Measurements from ENCODE around the gene BRS3.
"Not testable (repeated sequence)": the region's sequence is repeated elsewhere in the genome, so short reads cannot be mapped to it uniquely, and the experiment has no call there.

Gene BRS3

DNA sequence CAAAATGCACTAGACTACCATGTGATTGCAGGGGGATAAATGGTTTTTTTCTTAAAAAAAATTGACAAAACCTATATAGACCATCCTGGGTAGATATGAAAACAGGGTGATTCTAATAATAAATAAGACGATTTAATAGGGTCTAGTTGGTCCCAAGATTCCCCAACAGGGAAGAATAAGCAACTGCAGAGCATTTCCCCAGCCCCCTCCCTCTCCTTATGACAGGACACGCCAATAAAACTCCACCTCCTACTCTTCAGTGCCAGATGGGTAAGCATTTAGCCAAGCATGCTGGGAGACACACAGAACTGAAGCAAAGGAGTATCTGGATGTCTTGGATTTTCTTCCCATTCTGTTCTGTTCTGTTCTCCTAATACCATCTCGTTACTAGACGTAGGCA is at the start of gene BRS3:
BRS3 (plus strand) TSS at position 301 of the 400 bp plus-strand sequence. CDS start 168 bp downstream, outside the sequence.
- DNase-seq (ENCODE audit: low read depth in 2 of 2): no peak

DNA sequence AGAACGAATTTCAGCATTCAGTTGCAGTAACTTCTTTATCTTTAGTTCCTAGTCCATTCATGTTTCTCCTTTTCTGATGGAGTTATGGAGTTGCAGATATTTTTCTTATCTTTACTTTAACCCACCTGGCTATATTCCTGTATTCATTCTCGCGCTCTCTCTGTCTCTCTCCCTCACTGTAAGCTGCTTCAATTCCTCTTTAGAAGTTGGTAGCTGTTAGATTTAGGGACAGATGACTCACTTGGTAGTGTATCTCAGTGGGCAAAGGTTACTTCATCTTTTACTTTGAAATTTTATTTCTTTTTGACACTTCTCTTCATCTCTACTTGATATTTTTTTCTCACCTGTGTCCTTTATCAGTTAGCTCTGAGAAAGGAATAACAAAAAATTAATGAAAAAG is 49.6 kb upstream of the BRS3 start:
- DNase-seq (ENCODE audit: low read depth in 2 of 2): no peak

DNA sequence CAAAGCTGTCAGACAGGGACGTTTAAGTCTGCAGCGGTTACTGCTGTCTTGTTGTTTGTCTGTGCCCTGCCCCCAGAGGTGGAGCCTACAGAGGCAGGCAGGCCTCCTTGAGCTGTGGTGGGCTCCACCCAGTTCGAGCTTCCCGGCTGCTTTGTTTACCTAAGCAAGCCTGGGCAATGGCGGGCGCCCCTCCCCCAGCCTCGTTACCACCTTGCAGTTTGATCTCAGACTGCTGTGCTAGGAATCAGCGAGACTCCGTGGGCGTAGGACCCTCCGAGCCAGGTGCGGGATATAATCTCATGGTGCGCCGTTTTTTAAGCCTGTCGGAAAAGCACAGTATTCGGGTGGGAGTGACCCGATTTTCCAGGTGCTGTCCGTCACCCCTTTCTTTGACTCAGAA is 42.1 kb upstream of the BRS3 start:
- not testable (repeated sequence) for DNase-seq (ENCODE audit: low read depth in 2 of 2)

DNA sequence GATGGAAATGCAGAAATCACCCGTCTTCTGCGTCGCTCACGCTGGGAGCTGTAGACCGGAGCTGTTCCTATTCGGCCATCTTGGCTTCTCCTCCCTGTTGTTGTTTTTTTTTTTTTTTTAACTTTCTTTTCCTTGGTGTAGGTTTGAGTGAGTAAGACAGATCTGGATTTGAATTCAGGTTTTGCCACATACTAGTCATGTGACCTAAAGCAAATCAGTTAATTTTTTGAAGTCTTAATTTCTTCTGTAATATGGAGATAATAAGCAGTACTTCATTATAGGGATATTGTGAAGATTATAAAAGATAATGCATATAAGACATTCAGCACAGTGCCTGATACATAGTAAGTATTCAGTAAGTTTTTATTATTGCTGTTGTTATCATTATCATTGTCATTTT is 41.5 kb upstream of the BRS3 start:
- no peak for DNase-seq (ENCODE audit: low read depth in 2 of 2)

DNA sequence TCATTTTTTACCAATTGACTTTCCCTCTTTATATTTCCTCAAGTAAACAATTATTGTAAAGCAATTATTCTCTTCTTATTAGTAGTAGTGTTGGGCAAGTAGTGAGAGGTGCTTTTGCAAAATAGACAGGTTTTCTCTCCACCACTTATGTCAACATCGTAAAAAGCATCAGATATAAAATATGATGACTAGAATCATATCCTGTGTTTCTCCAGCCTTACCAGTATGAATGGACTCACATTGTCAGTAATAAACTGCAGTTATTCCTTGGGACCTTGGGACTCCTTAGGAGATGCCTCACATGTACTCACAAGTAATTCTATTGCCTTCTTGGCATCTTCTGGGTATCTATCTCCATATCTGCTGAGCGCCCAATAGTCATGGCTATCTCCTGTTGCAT is 40.4 kb upstream of the BRS3 start:
- DNase-seq (ENCODE audit: low read depth in 2 of 2): no peak

DNA sequence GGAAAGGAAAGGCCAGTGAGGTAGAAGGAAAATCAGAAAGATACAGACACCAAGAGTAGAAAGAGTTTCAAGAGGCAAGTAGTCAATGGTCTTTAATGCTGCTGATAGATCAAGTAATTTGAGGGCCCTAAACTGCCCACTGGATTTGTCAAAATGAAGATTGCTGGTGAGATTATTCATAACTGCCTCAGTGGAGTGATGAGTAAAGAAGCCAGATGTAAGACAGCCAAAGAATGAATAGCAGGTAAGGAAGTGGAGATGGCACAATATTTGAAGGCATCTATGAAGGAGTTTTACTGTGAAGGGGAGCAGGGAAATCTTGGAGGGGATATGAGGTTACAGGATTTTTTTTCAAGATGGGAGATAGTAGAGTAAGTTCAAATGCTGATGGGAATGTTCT is 39.8 kb upstream of the BRS3 start:
- no peak for DNase-seq (ENCODE audit: low read depth in 2 of 2)

DNA sequence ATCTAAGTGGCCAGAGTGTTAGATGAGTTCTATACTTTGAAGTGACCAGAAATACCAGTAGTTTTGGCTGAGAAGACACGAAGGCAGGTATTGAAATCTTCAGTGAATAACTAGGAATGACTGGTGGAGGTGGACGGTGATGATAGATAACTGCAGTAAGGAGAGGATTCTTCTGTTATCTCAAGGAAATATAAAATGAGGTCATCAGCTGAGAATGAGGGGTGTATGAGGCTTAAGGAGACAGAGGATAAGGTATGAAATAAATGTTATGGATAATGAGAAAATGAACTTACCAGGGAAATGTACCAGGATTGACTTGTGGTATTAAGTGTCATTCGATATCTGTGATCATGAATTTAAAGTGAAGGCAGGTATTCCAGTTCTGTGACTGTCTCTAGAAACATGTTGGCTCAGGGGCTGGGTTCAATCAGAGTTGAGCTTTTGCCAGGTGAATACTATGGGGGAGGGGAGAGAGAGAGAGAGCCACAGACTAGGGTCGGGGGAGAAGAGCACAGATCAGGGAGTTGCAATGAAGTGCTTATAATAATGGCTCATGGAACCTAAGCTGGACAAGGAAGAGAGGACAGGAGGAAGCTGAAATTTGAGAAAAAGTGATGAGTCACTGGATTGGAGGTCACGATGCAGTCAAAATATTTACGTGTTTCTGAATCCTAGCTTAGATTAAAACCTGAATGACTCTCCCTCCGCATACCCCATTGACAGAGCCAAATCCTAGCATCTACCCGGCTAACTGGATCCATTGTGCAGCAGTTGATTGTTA is 37.5 kb upstream of the BRS3 start:
- no peak for DNase-seq (ENCODE audit: low read depth in 2 of 2)

DNA sequence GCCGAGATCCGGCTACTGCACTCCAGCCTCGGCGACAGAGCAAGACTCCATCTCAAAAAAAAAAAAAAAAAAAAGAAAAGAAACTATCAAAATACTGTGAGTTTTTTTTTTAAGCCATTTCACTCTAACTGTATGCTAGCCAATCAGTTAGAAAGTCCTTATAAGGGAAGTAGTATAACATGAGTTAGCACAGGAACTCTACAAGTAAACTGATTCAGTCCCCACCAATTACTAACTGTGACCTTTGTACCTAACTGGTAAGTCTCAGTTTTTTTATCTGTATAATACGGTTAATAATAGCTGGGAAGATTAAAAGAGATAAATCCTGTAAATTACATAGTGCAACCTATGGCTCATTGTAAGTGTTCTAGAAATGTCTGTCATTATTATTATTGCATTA is 35.1 kb upstream of the BRS3 start:
- no peak for DNase-seq (ENCODE audit: low read depth in 2 of 2)

DNA sequence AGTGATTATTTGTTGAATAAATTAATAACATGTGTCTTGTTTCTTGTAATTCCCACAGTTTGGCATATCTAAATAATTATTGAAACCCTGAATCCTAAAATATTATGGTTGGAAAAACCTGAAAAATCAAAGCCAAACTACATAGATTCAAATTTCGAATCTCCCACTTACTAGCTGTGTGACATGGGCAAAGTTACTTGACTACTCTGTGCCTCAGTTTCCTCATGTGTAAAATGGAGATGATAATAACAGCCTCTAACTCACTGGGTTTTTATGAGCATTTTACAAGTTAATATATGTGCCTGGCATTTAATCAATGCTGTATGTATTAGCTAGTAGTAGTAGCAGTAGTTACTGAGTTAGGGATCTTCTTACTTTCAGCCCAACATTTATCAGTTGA is 34.6 kb upstream of the BRS3 start:
- no peak for DNase-seq (ENCODE audit: low read depth in 2 of 2)

DNA sequence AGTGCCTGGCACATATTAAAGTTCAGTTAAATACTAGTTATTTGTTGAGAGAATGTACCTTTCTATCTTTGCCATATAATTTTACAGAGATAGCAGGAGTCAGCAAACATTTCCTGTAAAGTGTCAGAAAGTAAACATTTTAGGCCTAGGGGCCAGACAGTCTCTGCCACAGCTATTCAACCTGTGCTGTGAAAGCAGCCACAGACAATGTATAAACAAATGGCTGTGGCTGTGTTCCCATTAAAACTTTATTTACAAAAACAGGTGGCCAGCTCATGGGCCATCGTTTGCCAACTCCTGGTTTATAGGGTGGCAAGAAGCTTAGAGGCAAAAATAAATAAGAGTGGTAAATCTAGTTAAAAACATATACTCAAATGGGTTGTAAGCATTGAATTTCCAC is 34.0 kb upstream of the BRS3 start:
- no peak for DNase-seq (ENCODE audit: low read depth in 2 of 2)

DNA sequence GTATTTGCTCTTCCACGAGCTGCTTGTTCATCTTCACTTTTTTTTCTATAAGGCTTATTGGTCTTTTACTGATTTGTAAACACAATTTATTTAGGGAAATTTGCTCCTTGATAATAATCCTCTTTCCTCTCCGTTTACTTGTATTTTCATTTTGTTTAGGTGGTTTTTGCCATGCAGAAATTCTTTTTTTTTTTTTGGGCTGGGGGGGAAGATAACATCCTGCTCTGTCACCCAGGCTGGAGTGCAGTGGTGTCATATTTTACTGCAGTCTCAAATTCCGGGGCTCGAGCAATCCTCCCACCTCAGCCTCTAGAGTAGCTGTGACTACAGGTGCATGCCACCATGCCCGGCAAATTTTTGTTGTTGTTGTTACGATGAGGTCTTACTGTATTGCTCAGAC is 31.6 kb upstream of the BRS3 start:
- no peak for DNase-seq (ENCODE audit: low read depth in 2 of 2)

DNA sequence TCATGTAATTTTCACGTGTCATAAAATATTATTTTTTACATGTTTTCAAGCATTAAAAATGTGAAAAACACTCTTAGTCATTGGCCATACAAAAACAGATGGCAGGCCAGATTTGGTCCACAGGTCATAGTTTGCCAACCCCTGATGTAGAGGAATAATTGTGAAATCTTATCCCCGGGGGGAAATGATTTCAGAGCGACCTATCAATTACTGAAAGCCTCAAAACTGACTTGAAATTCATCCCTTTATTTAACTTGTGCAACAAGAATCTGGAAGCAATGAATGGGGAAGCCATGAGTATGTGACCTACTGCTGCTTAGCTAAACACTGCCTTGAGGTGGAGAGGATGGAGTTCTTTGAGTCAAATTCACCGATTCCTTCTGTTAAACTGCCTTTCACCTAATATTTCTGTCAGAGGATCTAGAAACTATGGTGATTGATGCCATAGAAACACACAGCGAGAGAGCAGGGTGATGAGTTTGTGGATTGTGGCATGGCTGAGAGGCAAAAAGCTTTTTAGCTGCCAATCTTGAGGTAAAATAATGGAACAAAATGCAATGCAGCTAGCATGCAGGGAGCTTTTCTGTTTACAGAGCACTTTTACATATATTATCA is 30.3 kb upstream of the BRS3 start:
- no peak for DNase-seq (ENCODE audit: low read depth in 2 of 2)

DNA sequence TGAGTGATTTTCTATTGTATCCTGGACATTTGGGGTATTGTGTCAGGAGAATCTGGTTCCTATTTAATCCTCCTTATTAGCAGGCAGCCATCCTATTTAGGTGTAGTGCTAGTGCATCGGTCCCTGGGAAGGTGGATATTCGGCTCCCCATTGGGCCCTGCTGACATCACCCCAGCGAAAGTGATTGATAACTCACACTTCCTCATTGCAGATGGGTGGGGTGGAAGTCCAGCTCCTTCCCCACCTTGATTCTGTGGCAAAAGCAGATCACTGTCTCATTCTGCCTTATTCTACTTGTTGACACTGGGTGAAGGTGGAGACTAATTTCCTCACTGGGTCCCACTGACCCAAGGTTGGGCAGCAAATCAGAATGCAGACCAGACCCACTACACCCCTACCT is 23.2 kb upstream of the BRS3 start:
- no peak for DNase-seq (ENCODE audit: low read depth in 2 of 2)

DNA sequence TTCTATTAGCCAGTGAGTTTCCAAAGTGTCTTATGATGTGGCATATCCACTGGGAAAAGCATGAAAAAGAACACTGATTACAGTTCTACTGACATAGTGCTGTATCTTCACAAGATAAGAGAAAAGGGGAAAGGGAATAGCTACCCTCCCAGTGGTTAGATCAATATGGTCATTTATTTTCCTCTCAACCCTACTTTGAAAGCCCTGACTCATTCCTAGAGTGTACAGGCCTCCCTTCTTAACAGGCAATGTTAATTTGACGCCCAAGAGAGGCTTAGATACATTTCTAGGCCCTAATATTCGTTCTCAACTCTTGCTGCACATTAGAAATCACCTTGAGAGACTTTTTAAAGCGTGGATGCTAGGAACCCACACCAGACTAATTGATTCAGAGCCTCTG is 20.4 kb upstream of the BRS3 start:
- no peak for DNase-seq (ENCODE audit: low read depth in 2 of 2)

DNA sequence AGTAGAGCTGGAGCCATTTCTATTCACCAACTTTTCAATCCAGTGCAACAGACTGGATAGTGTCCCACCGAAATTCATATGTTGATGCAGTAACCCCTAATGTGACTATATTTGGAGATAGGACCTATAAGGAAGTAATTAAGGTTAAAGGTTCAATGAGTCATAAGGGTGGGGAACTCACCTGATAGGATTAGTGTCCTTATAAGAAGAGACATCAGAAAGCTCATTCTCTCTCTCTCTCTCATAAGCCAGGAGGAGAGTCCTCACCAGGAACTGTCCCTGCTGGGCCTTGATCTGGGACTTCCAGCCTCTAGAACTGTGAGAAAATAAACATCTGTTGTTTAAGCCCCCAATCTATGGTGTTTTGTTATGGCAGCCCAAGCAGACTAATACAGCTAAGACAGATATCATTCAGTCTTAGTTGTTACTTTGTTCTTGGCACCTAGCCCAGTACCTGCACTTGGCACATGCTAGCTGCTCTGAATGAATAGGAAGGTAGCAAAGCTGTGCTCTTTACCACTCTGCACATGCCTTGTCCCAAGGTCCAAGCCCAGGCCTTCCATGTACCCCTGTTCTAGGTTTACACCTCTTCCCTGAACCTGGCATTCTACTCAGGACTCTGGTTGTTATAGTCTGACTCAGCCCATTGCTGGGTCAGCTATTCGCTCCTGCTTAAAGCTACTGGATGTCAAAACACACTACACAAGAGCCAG is 19.2 kb upstream of the BRS3 start:
- DNase-seq (ENCODE audit: low read depth in 2 of 2): no peak

DNA sequence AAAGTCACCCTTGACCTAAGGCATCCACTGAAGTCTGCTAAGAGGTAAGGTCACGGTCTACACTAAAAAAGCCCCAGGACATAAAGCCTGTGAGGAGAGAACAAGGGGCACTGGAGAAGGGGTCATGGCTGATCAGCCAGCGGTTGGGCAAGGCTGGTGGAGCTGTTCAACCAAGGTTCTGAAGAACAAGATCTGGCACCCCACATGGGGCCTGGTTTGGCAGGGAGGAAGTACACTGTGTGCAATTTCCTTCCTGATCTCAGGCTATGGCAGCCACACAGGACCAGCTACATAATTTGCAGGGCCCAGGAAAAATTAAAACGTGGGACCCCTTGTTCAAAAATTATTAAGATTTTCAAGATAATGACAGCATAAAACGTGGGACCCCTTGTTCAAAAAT is 14.1 kb upstream of the BRS3 start:
- DNase-seq (ENCODE audit: low read depth in 2 of 2): no peak

DNA sequence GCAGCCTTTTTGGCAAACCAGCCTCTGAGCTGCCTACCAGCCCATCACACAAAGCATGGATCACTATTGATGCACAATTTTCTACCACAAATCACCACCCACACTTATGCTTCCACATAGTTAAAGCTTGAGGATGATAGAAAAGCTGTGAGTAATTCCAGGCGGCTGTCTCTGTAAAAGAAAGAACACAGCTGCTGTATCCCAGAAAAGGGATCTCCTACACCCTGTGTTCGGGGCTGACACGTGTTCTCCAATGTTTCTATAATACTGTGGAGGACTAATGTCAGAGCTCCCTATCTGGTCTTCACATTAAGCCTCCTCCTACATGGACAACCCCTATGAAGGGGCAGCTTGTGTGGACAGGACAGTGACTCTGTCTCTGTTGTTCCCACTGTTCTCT is 12.5 kb upstream of the BRS3 start:
- no peak for DNase-seq (ENCODE audit: low read depth in 2 of 2)

DNA sequence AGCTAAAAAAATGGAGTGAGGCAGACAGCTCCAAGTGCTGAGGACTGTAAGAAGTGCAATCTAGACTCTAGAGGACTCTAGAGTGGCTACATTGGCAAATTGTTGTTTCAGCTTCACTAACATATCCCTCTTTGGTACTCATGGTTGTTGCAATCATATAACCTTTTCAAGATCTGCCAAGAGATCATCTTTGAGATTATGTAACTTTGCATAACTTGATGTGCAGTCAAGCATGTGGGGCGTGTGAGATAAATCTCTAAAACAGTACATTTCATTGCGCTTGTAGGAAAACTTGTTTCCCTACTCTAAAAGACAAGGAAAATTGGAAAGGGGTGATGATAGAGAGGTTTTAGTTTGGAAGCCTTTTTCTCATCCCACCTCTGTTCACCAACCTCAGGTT is 11.2 kb upstream of the BRS3 start:
- no peak for DNase-seq (ENCODE audit: low read depth in 2 of 2)

DNA sequence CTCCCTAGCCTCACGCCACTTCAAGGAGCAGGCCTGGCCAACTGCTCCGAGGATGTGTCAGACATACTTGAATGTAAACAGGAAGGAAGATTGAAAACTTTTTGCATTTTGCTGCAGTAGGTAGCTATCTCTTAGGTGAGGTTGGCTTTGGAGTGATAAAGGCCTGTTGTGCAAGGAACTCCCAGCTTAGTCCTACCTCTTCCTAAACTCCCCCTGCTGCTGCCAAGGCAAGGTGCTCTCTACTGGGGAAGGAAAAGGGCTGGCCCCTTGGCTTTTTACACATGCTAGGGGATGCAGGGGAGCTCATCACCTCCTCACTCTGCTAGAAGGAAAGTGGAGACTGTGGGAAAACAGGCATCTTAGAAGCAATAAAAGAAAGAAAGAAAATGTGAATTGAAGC is 10.7 kb upstream of the BRS3 start:
- DNase-seq (ENCODE audit: low read depth in 2 of 2): no peak

DNA sequence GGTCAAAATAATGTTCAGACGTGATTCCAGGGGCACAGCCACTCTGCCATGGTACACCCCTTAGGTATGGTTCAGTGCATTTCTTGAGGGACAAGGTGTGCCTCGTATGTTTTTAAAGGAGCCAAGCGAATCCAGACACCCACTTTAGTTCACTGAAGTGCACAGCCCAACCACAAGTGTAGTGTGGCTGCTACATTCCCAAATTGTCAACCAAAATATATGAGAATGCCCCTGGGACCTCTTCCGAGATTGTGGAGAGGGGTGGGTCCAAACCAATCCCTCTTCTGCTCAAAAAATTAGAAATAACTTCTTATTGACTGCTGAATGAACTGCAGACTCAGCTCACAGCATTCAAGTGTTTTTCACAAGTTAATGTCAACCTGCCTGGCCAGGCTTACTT is 7.4 kb upstream of the BRS3 start:
- DNase-seq (ENCODE audit: low read depth in 2 of 2): no peak

DNA sequence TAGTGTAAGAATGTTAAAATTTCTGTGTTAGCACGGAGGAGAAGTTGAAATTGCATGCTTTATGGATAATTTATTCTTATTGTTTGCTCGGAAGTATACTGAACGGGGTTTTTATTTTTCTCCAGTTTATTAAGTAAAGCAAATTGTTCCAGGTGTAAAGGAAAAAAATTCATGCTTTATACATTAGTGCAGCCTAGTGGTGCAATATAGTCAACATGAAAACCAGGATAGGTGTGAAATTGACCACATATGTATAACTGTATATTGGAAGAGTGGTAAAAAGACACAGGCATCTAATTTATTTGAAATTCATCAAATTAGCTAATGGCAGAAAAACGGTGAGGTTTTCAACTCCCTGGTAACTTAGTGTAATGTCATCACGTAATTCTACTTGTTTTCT is 959 bp downstream of the BRS3 start:
- no peak for DNase-seq (ENCODE audit: low read depth in 2 of 2)

DNA sequence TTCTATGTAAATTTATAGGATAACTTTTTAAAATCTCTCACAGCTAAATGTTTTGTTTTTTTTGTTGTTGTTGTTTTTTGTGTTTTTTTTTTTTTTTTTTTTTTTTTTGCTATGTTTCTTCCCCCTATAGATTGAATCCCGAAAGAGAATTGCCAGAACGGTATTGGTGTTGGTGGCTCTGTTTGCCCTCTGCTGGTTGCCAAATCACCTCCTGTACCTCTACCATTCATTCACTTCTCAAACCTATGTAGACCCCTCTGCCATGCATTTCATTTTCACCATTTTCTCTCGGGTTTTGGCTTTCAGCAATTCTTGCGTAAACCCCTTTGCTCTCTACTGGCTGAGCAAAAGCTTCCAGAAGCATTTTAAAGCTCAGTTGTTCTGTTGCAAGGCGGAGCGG is 4.1 kb downstream of the BRS3 start:
- no peak for DNase-seq (ENCODE audit: low read depth in 2 of 2)

DNA sequence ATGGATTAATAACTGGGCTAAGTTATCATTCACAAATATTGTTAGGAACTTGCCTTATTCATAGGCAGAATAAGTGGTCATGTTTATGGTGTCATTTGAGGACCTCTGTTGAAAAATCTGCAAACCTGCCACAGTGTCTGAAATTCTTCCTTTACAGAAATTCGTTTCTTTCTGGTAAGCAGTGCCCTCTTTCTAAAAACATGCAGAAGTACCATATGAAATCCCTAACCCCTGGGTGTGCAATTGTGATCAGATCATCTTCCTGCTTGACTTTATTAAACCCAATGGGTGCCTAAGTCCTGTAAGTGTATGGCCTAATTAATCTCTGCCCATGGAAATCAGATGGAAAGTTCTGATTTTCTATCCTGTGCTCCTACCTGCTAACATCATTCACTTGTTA is 5.3 kb downstream of the BRS3 start:
- DNase-seq (ENCODE audit: low read depth in 2 of 2): no peak

Data from stimulated activated CD8-positive, alpha-beta memory T cell treated with anti-CD3 and anti-CD28 coated beads, Interleukin-15, amount 100 ng/mL, for 48 hours (primary cell).